ENCODE data around the gene PTX4.

The PTX4 gene

GRCh38 chr16:1499756-1500464, 11.2 kb upstream of the PTX4 start:
- no peak for TF ChIP-seq CTCF (IDR thresholded peaks at IDR 0.05; ENCODE audit: low read length, missing control alignments)
- H3K4me3 ChIP-seq (replicated peaks; ENCODE audit: low read depth, low read length), result no peak overlapping the region
- DNase-seq (ENCODE audit: low read depth), result no peak

GRCh38 chr16:1498899-1499676, 10.3 kb upstream of the PTX4 start:
- H3K4me3 ChIP-seq (replicated peaks; ENCODE audit: low read depth, low read length), result no peak overlapping the region
- TF ChIP-seq CTCF (IDR thresholded peaks at IDR 0.05; ENCODE audit: low read length, missing control alignments), result no peak
- no peak for DNase-seq (ENCODE audit: low read depth)

- TF ChIP-seq CTCF (IDR thresholded peaks at IDR 0.05; ENCODE audit: low read length, missing control alignments), result no peak
- no peak overlapping the region for H3K4me3 ChIP-seq (replicated peaks; ENCODE audit: low read depth, low read length)
- no peak for DNase-seq (ENCODE audit: low read depth)
Observed at GRCh38 chr16:1497014-1497598, 8.4 kb upstream of the PTX4 start.

GRCh38 chr16:1496464-1496863, 7.7 kb upstream of the PTX4 start:
- DNase-seq (ENCODE audit: low read depth), result no peak
- no peak overlapping the region for H3K4me3 ChIP-seq (replicated peaks; ENCODE audit: low read depth, low read length)
- no peak for TF ChIP-seq CTCF (IDR thresholded peaks at IDR 0.05; ENCODE audit: low read length, missing control alignments)

GRCh38 chr16:1495889-1496262, 7.1 kb upstream of the PTX4 start:
- no peak overlapping the region for H3K4me3 ChIP-seq (replicated peaks; ENCODE audit: low read depth, low read length)
- TF ChIP-seq CTCF (IDR thresholded peaks at IDR 0.05; ENCODE audit: low read length, missing control alignments), result no peak
- DNase-seq (ENCODE audit: low read depth), result no peak

- no peak overlapping the region for H3K4me3 ChIP-seq (replicated peaks; ENCODE audit: low read depth, low read length)
- no peak for TF ChIP-seq CTCF (IDR thresholded peaks at IDR 0.05; ENCODE audit: low read length, missing control alignments)
- DNase-seq (ENCODE audit: low read depth), result no peak
Observed at GRCh38 chr16:1495211-1495888, 6.6 kb upstream of the PTX4 start.
